Right lobe of liver (tissue), 4 donors: Measurements from ENCODE around the gene MFSD2A.
A peak's percentile ranks its signal among the peaks of the same experiment; 100 is the strongest.

ENCODE experiments used
- POLR2A ChIP-seq: fragments of 450-650 bp; IDR thresholded peaks from one replicate; pipeline ENCODE4 v1.6.1; 2017; ENCODE audit warnings: antibody characterized with exemption, mild to moderate bottlenecking
- TF ChIP-seq, protein P1 (sequence below), 4 donors: fragments of 200-600 bp in 3 of 4; fragments of 450-650 bp in 1 of 4; IDR thresholded peaks; one replicate each; pipeline versions ENCODE4 v1.5.1 to v1.8.0; 2016 to 2022; ENCODE audit warnings: antibody characterized with exemption in 4 of 4, mild to moderate bottlenecking in 2 of 4
- donor health status: DM: no; HTN: no; CAD: no.
- donor health status: DM: no; HTN: no; CAD: no.
- donor health status: DM: no; HTN: yes; CAD: no.

- peak; percentile 37 for TF ChIP-seq POLR2A
- TF ChIP-seq, protein P1, sequence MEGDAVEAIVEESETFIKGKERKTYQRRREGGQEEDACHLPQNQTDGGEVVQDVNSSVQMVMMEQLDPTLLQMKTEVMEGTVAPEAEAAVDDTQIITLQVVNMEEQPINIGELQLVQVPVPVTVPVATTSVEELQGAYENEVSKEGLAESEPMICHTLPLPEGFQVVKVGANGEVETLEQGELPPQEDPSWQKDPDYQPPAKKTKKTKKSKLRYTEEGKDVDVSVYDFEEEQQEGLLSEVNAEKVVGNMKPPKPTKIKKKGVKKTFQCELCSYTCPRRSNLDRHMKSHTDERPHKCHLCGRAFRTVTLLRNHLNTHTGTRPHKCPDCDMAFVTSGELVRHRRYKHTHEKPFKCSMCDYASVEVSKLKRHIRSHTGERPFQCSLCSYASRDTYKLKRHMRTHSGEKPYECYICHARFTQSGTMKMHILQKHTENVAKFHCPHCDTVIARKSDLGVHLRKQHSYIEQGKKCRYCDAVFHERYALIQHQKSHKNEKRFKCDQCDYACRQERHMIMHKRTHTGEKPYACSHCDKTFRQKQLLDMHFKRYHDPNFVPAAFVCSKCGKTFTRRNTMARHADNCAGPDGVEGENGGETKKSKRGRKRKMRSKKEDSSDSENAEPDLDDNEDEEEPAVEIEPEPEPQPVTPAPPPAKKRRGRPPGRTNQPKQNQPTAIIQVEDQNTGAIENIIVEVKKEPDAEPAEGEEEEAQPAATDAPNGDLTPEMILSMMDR (IDR thresholded peaks at IDR 0.05): no peak
Observed at GRCh38 chr1:39926343-39926793, 28.6 kb upstream of the MFSD2A start.
